Skeletal muscle cell (primary cell): Measurements from ENCODE around the gene BABAM2.
"Not testable (repeated sequence)": the region's sequence is repeated elsewhere in the genome, so short reads cannot be mapped to it uniquely, and the experiment has no call there.

Experiments
- DNase-seq: peaks from one replicate; pipeline ENCODE4 v3.0.0-alpha.2; 2010; ENCODE audit warnings: low read depth
- H3K4me3 ChIP-seq: 2 replicates; pipeline ENCODE4 v1.5.1; 2011; ENCODE audit warnings: low read depth, mild to moderate bottlenecking, control low read depth, low read length, moderate library complexity

BABAM2 gene

GRCh38 chr2:28366149-28366495, 475.6 kb downstream of the BABAM2 start:
- H3K4me3 ChIP-seq: no peak overlapping the region
- no peak for DNase-seq

GRCh38 chr2:28366496-28367282, 476.2 kb downstream of the BABAM2 start:
- DNase-seq: no peak
- no peak overlapping the region for H3K4me3 ChIP-seq

GRCh38 chr2:28367667-28368356, 477.3 kb downstream of the BABAM2 start:
- DNase-seq: no peak

GRCh38 chr2:28368357-28368798, 477.8 kb downstream of the BABAM2 start:
- no peak for DNase-seq
- H3K4me3 ChIP-seq: no peak overlapping the region

More at GRCh38 chr2:28367667-28368356, 477.3 kb downstream of the BABAM2 start:
- H3K4me3 ChIP-seq: no peak overlapping the region

GRCh38 chr2:28369358-28369757, 478.8 kb downstream of the BABAM2 start:
- H3K4me3 ChIP-seq: no peak overlapping the region
- no peak for DNase-seq

- DNase-seq: no peak
- no peak overlapping the region for H3K4me3 ChIP-seq
Measured at GRCh38 chr2:28370354-28370753, 479.8 kb downstream of the BABAM2 start.

GRCh38 chr2:28371728-28372127, 481.2 kb downstream of the BABAM2 start:
- DNase-seq, H3K4me3 ChIP-seq: not testable (repeated sequence)

- DNase-seq: no peak
- no peak overlapping the region for H3K4me3 ChIP-seq
Measured at GRCh38 chr2:28373854-28374253, 483.3 kb downstream of the BABAM2 start.

GRCh38 chr2:28374331-28374730, 483.8 kb downstream of the BABAM2 start:
- no peak for DNase-seq
- no peak overlapping the region for H3K4me3 ChIP-seq

- no peak for DNase-seq
Measured at GRCh38 chr2:28375236-28375635, 484.7 kb downstream of the BABAM2 start.

GRCh38 chr2:28375742-28376631, 485.5 kb downstream of the BABAM2 start:
- H3K4me3 ChIP-seq: no peak overlapping the region
- DNase-seq: no peak

More at GRCh38 chr2:28375236-28375635, 484.7 kb downstream of the BABAM2 start:
- H3K4me3 ChIP-seq: no peak overlapping the region

- no peak overlapping the region for H3K4me3 ChIP-seq
- DNase-seq: no peak
Measured at GRCh38 chr2:28377195-28377816, 486.8 kb downstream of the BABAM2 start.

GRCh38 chr2:28377984-28378678, 487.6 kb downstream of the BABAM2 start:
- DNase-seq: no peak
- H3K4me3 ChIP-seq: no peak overlapping the region

GRCh38 chr2:28378679-28379584, 488.4 kb downstream of the BABAM2 start:
- no peak for DNase-seq
- no peak overlapping the region for H3K4me3 ChIP-seq

GRCh38 chr2:28380219-28380618, 489.7 kb downstream of the BABAM2 start:
- DNase-seq: no peak
- H3K4me3 ChIP-seq: no peak overlapping the region

- DNase-seq: no peak
- no peak overlapping the region for H3K4me3 ChIP-seq
Measured at GRCh38 chr2:28381225-28382180, 491.0 kb downstream of the BABAM2 start.

- H3K4me3 ChIP-seq: no peak overlapping the region
- no peak for DNase-seq
Measured at GRCh38 chr2:28382755-28383154, 492.2 kb downstream of the BABAM2 start.
